GM18873 (cell line): ENCODE measurements around the gene MRPS27.

ENCODE experiments used
- ATAC-seq: cut with Tn5 transposase; IDR thresholded peaks from one replicate; pipeline ENCODE4 v1.9.1; 2021; ENCODE audit warnings: mild to moderate bottlenecking, moderate library complexity, moderate number of reproducible peaks; ENCODE audit not compliant: unreplicated experiment, low FRiP score

MRPS27 gene

GRCh38 chr5:72319976-72320752 is at the start of gene MRPS27, which contains the start of gene PTCD2:
Gene MRPS27, minus strand, starts transcription at chr5:72320240. Its CDS starts 19 bp downstream, at chr5:72320221.
Gene PTCD2, plus strand, starts transcription at chr5:72320373. Its CDS starts 10 bp downstream, at chr5:72320383.
- ATAC-seq: peak; percentile 99

DNA sequence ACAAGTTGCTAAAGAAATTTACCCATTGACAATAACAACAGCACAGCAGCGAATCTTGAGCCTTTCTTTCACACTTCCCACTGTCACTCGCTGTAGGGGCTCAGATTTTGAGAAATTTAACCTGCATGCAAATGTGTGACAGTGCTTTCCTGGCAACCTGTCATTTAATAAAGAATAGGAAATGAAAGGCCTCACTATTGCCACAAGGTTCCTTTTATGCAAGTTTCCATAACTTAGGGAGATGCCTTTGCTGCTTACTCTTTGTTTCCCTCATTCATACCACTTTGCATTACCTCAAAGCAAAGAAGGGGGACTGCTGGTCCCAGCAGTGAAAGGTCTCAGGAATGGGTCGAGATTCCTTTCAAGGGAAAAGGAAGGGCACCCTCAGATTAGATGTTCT is 49.7 kb upstream of the MRPS27 start:
- ATAC-seq: no peak

- no peak for ATAC-seq
Observed at GRCh38 chr5:72369301-72369700, 49.3 kb upstream of the MRPS27 start.

DNA sequence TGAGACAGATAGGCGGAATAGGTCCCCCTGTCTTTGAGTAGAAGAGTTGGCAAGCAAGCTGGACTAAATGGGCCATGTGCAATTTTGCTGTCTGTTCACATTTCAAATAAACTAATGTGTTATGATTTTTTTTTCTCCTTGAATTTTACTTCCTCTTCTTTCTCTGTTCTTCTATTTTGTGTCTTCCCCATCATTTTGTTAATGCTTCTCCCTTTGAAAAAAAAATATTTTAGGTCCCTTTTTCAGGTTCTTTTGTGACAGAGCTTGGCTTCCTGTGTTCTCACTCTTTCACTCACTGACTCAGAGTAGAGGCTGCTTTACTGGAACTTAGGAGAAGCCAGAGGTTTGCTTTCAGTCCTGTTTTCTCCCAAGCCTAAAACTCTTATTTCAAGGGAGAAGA is 48.2 kb upstream of the MRPS27 start:
- ATAC-seq: no peak

DNA sequence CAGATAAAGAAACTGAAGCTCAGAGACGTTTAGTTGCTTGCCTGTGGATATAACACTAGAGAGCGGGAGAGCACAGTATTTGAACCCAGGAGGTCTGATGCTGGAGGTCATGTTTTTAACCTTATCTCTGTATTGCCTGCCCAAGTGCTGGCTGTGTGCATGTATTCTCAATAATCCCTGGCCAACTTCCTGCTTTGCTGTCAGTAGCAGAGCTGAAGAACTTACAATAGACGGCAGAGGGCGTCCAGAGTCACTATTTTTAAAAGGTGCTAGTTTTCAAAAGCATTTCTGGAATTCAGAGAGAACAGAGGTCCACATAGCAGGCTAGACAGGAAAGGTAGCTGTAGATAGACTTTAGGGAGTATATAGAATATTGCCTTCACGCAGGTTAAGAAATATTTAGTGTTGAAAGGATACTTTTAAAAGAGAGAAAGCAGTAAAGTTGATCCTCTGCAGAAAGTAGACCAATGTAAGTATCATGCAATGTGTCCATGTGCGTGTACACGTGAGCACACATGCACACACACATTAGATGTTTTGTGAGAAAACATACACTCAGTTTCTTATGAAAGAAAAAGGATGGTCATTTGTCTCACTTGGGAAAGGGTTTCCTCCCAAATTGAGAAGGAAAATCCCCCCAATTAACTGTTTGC is 46.4 kb upstream of the MRPS27 start:
- peak; percentile 54 for ATAC-seq

- ATAC-seq: no peak
Observed at GRCh38 chr5:72364951-72365350, 44.9 kb upstream of the MRPS27 start.

GRCh38 chr5:72364171-72364570 is 44.1 kb upstream of the MRPS27 start:
- ATAC-seq: no peak

DNA sequence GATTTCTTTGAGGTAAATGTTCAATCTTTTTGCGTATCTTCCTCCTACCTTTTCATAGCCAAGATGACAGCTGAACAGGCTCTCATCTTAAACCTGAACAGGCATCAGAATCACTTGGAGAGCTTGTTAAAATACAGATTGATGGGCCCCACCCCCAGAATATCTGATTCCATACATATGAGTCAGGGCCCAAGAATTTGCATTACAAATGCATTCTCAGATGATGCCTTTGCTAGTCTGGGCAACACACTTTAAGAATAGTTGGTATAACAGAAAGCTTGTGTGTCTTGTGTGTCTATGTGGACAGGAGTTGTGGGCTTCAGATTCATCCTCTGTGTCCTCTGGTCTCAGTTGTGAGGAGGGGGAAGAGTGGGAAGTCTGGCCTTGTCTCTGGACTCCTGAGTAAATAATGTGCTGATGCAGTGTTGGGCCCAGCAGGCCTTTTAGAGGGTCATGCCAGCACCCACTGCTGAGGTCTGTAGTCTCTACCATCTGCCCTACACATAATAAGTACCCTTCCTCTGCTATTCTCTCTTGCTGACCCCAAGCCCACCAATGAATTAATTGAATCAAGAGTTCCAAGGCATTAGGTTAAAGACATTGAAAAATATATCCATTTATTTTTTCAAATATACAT is 43.2 kb upstream of the MRPS27 start:
- ATAC-seq: no peak

GRCh38 chr5:72359886-72360285 is 39.8 kb upstream of the MRPS27 start:
- no peak for ATAC-seq

DNA sequence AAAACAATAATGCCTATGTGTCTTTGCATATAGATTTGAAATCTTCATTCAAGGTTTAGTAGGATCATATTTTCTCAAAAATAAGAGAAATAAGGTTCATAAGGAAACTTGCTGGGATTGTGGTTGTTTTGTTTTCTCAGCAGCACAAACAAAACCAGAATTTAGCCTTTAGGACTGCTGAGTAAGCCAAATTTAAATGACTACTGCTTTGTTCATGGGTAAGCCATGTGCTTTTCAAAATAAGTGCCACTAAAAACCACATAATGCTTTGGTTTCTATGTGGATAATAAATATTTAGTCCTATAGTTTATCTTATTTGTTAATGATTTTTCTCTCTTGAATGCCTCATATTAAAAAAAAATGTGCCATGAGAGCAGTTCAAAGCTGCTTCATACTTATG is 38.9 kb upstream of the MRPS27 start:
- no peak for ATAC-seq

DNA sequence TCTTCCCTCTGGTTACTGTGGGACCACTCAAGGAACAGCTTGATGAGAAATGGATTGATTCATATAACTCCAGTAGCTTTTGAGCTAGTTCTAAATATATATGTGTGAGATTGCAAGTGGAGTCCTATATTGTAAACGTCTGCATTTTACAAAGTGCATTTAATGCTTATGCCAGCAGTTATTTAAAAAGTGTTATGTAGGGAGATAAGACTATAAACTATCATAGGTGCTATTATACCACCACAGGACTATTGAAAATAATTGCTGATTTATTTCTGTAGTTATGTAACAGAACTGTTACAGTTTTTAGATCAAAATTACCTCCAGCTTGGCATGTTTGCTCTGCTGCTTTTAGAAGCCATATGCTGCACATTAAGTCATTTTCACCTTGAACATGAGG is 36.3 kb upstream of the MRPS27 start:
- no peak for ATAC-seq

GRCh38 chr5:72355706-72356299 is 35.8 kb upstream of the MRPS27 start:
- no peak for ATAC-seq

- ATAC-seq: no peak
Observed at GRCh38 chr5:72353046-72353445, 33.0 kb upstream of the MRPS27 start.

GRCh38 chr5:72352616-72353015 is 32.6 kb upstream of the MRPS27 start:
- no peak for ATAC-seq

DNA sequence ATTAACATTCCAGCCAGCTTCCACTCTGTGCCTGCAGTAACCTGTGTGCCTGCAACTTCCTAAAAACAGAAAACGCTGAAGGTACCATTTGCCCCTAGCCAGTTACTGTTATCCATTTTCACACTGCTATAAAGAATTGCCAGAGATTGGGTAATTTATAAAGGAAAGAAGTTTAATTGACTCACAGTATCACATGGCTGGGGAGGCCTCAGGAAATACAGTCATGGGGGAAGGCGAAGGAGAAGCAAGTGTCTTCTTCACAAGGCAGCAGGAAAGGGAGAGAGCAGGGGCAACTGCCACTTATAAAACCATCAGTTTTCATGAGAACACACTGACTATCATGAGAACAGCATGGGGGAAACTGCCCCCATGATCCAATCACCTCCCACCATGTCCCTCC is 31.3 kb upstream of the MRPS27 start:
- ATAC-seq: no peak

GRCh38 chr5:72347801-72348308 is 27.8 kb upstream of the MRPS27 start:
- no peak for ATAC-seq

GRCh38 chr5:72346398-72346797 is 26.4 kb upstream of the MRPS27 start:
- ATAC-seq: no peak

DNA sequence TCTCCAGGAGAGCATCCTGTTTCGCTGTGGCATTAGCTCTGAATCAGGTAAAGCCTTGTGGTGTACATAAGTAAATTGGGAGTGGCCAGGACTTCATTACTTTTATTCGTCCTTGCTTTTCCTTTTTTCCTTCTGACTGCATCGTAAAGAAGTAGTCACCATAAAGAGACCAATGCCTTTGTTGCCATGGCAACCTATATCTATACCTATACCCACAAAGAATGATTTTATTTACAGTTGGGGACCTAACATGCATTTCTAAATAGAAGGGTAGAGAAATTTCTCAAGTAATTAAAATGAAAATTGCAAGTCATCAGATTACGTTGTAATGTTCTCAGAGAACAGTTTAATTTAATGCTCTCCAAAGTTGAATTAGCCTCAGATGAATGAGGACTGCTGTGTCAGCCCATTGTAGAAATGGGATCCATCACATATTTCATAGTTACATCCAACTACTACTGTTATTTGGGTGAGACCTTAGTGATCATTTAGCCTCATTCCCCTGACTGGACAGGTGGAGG is 18.7 kb upstream of the MRPS27 start:
- no peak for ATAC-seq

GRCh38 chr5:72337159-72337558 is 17.1 kb upstream of the MRPS27 start:
- no peak for ATAC-seq

- ATAC-seq: no peak
Observed at GRCh38 chr5:72330712-72331111, 10.7 kb upstream of the MRPS27 start.

- ATAC-seq: no peak
Observed at GRCh38 chr5:72328172-72328571, 8.1 kb upstream of the MRPS27 start.
